GM12891 (cell line): ENCODE measurements around the gene TLR5.

Experiments
- POLR2A ChIP-seq: IDR thresholded peaks from 2 replicates; pipeline ENCODE4 v1.6.1; 2011; ENCODE audit warnings: low read depth, low read length, control low read depth
- POLR2AphosphoS5 ChIP-seq: IDR thresholded peaks from 2 replicates; pipeline ENCODE4 v1.6.1; 2011; ENCODE audit warnings: low read depth, low read length, control low read depth
- TAF1 ChIP-seq: IDR thresholded peaks from 2 replicates; pipeline ENCODE4 v1.6.1; 2011; ENCODE audit warnings: low read depth, low read length, control low read depth

- TF ChIP-seq POLR2A, result no peak
- TF ChIP-seq TAF1, result no peak
- no peak for TF ChIP-seq POLR2AphosphoS5
Observed at GRCh38 chr1:223136086-223136485, 7.0 kb downstream of the TLR5 start.
